ENCODE data around the gene NT5DC3. TPM values are rescaled to one million over a fixed set of nuclear protein-coding genes. Genes with fewer than 3 reads are reported as not detected.

Gene NT5DC3
- total RNA-seq, 4 donors from 2014 or later = 12.7 to 16.7 (median 16.2) TPM

DNA sequence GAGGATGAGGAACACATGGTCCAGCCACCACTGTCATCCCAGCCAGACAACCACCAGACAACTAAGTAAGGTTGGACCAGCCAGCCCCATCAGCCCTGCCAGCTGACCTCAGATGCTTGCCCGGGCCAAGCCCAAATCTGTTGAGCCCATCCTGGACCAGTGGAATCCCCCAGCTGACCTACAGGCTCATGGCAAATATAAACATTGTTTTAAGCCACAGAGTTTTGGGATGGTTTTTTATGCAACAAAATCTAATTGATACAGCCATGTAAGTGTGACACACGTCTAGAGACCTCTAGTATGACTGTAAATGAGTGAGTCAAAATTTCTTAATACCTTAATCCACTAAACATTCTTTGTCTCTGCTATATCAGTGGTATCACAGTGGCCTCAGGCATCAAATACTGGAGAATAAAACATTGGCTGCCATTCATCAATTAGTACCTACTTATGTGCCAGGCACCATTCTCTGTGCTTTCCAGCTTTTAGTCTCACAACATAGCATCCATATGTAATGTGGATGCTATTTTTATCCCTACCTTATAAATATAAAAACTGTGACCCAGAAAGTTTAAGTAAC is 24.2 kb upstream of the NT5DC3 start:
- Histone ChIP-seq H3K4me3 (no peak overlapping the region), H3K27ac (no peak overlapping the region), H3K4me1 (peaks cover 0 to under 1% (median 0%) of the 10 kb centered on the region in 4 donors), H3K27me3 (no peaks in the 10 kb centered on the region), H3K9me3 (no peaks in the 10 kb centered on the region), H3K36me3 (no peaks in the 10 kb centered on the region)
- no peak for DNase-seq (ENCODE audit: low spot score in 2 of 2)
- TF ChIP-seq, protein P1, sequence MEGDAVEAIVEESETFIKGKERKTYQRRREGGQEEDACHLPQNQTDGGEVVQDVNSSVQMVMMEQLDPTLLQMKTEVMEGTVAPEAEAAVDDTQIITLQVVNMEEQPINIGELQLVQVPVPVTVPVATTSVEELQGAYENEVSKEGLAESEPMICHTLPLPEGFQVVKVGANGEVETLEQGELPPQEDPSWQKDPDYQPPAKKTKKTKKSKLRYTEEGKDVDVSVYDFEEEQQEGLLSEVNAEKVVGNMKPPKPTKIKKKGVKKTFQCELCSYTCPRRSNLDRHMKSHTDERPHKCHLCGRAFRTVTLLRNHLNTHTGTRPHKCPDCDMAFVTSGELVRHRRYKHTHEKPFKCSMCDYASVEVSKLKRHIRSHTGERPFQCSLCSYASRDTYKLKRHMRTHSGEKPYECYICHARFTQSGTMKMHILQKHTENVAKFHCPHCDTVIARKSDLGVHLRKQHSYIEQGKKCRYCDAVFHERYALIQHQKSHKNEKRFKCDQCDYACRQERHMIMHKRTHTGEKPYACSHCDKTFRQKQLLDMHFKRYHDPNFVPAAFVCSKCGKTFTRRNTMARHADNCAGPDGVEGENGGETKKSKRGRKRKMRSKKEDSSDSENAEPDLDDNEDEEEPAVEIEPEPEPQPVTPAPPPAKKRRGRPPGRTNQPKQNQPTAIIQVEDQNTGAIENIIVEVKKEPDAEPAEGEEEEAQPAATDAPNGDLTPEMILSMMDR (IDR thresholded peaks at IDR 0.05) = no peak
- no peak for TF ChIP-seq EP300 (IDR thresholded peaks at IDR 0.05)
- TF ChIP-seq POLR2A (IDR thresholded peaks at IDR 0.05) = no peak
- WGBS, 2 donors = 90 to 97% methylated on average over 2 of the region's 2 CpGs

DNA sequence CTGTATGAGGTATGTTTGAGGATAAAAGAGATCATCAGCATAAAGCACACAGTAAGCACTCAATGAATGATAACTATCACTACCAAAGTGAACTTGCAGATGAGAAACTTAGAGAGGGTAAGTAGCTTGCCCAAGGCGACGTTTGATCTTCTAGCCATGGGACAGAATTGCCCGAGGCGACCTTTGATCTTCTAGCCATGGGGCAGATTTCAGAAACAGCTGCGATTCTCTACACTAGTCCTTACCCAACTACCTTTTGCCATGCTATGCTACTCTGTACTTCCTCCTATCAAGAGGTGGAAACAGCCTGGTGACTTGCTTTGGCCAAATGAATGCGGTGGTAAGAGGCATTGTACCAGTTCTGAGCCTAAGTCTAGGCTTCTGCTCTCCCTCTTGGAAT is 23.7 kb upstream of the NT5DC3 start:
- TF ChIP-seq EP300 (IDR thresholded peaks at IDR 0.05) (no peak), POLR2A (IDR thresholded peaks at IDR 0.05) (no peak)
- TF ChIP-seq, protein P1 (IDR thresholded peaks at IDR 0.05) = no peak
- DNase-seq (ENCODE audit: low spot score in 2 of 2) = no peak
- Histone ChIP-seq H3K27ac (no peak overlapping the region), H3K27me3 (no peaks in the 10 kb centered on the region), H3K36me3 (no peaks in the 10 kb centered on the region), H3K4me1 (no peaks in the 10 kb centered on the region), H3K9me3 (no peaks in the 10 kb centered on the region), H3K4me3 (no peak overlapping the region)
- 93 to 94% methylated on average over 6 of the region's 6 CpGs for WGBS, 2 donors

DNA sequence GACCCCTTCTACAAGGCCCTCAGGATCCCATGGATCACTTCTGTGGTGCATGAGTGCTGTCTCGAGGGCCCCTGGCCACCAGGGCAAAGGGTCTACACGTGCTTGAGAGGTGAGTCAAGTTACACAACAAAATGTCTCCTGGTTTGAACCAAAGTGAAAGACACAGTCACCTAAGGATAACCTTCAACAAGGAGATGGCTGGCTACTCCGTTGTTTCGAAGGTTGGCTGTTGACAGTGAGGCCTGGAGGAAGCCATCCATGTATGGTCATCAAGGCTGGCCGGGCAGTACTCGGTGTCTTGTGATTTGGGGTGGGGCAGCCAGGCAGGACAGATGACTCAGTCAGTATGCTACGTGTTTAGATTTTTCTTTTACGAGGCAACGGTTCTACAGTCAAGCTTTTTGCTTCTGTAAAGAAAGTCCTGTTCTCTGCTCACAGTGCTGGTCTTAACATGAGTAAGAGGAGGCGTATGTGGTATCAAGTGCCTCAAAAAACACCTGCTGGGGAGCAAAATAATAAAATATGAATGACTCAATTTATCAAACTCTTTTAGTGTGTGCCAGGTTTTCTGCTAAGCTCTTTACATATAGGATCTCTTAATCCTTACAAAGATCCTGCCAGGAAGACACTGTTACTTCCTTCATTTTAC is 18.0 kb upstream of the NT5DC3 start:
- no peaks in the 10 kb centered on the region for H3K9me3 ChIP-seq

DNA sequence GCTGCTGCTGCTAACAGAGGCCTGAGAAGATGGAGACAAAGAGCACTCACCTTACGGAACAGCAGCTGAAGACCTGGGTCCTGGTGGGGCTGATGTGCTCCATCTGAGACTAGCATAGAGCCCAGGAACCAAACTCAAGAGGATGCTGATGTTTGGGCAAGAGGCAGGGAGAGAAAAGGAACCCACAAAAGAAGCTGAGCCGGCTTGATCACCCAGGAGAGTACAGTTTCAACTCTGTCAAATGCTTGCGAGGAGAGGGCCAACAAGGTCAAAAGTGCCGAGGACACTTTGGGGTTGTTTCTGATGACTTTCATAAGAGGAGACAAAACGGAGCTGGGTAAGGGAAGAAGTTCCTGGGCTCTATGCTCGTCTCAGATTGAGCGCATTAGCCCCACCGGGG is 17.3 kb upstream of the NT5DC3 start:
- Histone ChIP-seq H3K36me3 (no peaks in the 10 kb centered on the region), H3K27ac (peak overlapping the region in 1 of 4 donors; percentile 69), H3K4me1 (no peaks in the 10 kb centered on the region), H3K9me3 (no peaks in the 10 kb centered on the region), H3K4me3 (no peak overlapping the region), H3K27me3 (no peaks in the 10 kb centered on the region)
- no peak for DNase-seq (ENCODE audit: low spot score in 2 of 2)
- TF ChIP-seq, protein P1 (IDR thresholded peaks at IDR 0.05) = no peak
- TF ChIP-seq EP300 (IDR thresholded peaks at IDR 0.05) (no peak), POLR2A (IDR thresholded peaks at IDR 0.05) (no peak)
- WGBS, 2 donors = 94 to 96% methylated on average over 8 of the region's 8 CpGs

More for the DNA sequence above, 18.0 kb upstream of the NT5DC3 start:
- H3K27ac ChIP-seq = peak overlapping the region in 3 of 4 donors; percentile 40 to 69 (median 58)
- DNase-seq (ENCODE audit: low spot score in 2 of 2) = peak in 1 of 2 donors; percentile 18
- H3K27me3 ChIP-seq = no peaks in the 10 kb centered on the region
- no peaks in the 10 kb centered on the region for H3K36me3 ChIP-seq
- H3K4me3 ChIP-seq = no peak overlapping the region
- H3K4me1 ChIP-seq = no peaks in the 10 kb centered on the region
- TF ChIP-seq POLR2A (IDR thresholded peaks at IDR 0.05) (no peak), EP300 (IDR thresholded peaks at IDR 0.05) (peak in 1 of 2 donors; percentile 27)
- WGBS, 2 donors = 66 to 68% methylated on average over 10 of the region's 10 CpGs

DNA sequence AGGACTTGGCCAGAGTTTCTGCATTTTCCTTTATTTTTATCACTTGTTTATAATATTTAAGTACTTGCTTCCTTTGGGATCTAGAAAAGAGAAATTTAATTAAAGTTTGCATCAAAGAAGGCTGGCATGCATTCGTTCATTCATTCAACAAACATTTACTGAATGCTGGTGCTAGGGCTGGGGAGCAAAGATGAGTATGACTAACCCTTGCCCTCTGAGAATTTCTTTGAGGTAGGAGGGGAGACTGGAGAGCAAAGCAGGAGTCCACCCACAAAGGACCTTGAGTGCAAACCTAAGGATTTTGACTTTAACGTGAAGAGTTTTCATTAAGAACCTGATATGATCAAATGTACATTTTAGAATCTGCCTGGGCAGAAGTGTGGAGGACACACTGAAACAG is 16.1 kb upstream of the NT5DC3 start:
- Histone ChIP-seq H3K9me3 (no peaks in the 10 kb centered on the region), H3K4me1 (peaks cover 0 to 9% (median 6%) of the 10 kb centered on the region in 4 donors), H3K4me3 (no peak overlapping the region), H3K36me3 (no peaks in the 10 kb centered on the region), H3K27me3 (no peaks in the 10 kb centered on the region), H3K27ac (no peak overlapping the region)
- WGBS, 2 donors = 79 to 90% methylated on average over 2 of the region's 2 CpGs
- DNase-seq (ENCODE audit: low spot score in 2 of 2) = no peak
- TF ChIP-seq, protein P1 (IDR thresholded peaks at IDR 0.05) = no peak
- TF ChIP-seq POLR2A (IDR thresholded peaks at IDR 0.05) (no peak), EP300 (IDR thresholded peaks at IDR 0.05) (no peak)

Data from tibial nerve (tissue), 4 donors.